GM12874 (cell line): ENCODE data around the gene TMEM37.

Experiments used
- TF ChIP-seq, protein P1 (sequence below): IDR thresholded peaks from 2 replicates; pipeline ENCODE4 v1.5.1; 2011; ENCODE audit warnings: low read depth, mild to moderate bottlenecking, control low read depth, low read length, moderate library complexity; ENCODE audit not compliant: insufficient read depth

TMEM37 gene

DNA sequence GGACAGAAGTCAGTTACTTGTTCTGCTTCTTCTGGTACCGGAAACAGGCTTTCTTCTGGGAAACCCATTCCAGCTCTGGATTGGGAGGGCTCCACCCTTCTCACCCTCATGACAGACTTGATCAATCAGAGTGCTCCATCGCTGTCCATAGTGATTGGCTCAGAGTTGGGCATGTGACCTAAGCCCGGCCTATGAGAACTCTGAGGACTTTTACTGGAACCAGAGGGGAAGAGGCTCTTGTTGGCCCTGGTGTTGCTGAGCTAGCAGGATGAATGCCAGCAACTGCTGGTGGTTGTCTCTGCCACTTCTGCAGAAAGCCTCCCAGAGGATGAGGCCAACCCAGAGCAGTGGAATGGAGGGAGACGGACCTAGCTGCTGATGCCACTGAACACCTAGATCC is 33.3 kb downstream of the TMEM37 start:
- TF ChIP-seq, protein P1, sequence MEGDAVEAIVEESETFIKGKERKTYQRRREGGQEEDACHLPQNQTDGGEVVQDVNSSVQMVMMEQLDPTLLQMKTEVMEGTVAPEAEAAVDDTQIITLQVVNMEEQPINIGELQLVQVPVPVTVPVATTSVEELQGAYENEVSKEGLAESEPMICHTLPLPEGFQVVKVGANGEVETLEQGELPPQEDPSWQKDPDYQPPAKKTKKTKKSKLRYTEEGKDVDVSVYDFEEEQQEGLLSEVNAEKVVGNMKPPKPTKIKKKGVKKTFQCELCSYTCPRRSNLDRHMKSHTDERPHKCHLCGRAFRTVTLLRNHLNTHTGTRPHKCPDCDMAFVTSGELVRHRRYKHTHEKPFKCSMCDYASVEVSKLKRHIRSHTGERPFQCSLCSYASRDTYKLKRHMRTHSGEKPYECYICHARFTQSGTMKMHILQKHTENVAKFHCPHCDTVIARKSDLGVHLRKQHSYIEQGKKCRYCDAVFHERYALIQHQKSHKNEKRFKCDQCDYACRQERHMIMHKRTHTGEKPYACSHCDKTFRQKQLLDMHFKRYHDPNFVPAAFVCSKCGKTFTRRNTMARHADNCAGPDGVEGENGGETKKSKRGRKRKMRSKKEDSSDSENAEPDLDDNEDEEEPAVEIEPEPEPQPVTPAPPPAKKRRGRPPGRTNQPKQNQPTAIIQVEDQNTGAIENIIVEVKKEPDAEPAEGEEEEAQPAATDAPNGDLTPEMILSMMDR = no peak

DNA sequence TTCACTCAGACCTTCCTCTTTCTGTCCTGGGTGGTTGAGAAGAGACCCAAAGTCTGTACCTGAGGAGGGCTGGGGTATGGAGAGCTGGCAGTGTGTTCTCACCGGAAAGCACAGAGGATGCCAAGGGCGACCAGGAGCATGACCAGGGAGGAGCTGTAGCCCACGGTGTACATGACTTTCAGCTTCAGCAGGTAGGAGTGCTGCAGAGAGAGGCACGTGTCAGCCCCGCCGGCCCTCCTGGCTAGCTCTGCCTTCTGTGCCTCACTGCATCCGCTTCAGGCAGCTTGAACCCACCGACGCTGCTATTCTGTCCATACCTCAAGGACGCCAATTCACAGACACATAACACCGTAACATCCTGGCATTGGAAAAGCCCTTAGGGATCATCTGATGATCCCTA is 34.0 kb downstream of the TMEM37 start:
- TF ChIP-seq, protein P1 = no peak

DNA sequence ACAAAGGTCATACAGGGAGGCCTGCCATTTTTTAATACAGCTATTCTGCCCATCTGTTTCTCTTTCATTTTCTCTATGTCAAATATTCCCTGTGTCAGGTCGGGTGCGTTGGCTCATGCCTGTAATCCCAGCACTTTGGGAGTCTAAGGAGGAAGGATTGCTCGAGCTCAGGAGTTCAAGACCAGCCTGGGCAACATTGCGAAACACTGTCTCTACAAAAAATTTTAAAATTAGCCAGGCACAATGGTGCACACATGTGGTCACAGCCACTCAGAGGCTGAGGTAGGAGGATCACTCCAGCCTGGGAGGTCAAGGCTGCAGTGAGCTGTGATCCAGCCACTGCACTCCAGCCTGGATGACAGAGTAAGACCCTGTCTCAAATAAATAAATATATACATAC is 34.7 kb downstream of the TMEM37 start:
- TF ChIP-seq, protein P1 = no peak

DNA sequence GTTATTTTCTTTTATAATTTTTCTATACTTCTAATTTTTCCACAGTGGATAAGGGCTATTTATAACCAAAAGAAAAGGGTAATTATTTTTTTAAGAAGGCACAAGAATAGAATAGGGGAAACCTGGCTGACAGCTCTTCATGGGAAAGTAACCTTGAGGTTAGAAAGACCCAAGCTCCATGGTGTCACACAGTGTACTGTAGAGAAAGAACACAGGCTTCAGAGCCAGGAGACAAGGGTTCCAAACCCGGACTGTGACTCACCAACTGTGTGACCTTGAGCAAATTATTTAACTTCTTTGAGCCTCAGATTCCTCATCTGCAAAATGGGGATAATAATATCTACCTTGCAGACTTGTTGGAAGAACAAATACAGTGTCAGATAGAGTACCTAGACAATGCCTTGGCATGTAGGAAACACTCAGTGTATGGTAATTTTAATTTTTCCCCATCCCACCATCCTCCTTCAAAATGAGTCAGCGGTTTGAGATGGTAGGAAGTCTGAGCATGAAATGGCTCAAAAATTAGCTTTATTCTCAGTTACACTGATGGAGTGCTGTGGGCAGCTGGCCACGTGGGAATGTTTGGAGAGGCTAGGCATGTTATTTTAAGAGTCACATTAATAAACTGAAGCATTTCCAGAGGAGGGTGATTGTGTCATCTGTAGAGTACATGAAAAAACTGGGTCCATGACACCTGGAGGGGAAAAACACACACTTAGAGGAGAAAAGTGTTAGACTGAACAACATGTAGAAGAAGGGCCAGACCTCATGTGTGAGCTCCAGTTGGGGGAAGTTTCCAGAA is 36.7 kb downstream of the TMEM37 start:
- TF ChIP-seq, protein P1 = no peak

DNA sequence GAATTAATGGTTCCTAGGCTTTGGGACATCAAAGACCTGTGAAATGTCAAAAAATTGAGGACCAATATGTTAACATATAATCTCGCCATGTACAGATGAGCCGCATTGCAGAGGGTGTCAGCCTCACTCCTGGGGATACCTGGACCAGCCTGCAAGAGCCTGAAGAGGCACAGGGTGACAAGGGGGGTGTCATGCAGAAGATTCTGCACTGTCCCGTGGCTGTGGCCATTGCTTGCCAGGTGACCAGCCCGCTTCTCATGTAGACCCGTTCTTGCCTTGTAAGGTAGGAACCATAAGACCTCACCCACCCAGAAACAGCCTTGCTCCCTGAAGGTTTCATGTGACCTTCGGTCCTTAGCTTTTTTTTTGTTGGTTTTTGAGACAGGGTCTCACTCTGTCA is 37.5 kb downstream of the TMEM37 start:
- TF ChIP-seq, protein P1 = no peak

DNA sequence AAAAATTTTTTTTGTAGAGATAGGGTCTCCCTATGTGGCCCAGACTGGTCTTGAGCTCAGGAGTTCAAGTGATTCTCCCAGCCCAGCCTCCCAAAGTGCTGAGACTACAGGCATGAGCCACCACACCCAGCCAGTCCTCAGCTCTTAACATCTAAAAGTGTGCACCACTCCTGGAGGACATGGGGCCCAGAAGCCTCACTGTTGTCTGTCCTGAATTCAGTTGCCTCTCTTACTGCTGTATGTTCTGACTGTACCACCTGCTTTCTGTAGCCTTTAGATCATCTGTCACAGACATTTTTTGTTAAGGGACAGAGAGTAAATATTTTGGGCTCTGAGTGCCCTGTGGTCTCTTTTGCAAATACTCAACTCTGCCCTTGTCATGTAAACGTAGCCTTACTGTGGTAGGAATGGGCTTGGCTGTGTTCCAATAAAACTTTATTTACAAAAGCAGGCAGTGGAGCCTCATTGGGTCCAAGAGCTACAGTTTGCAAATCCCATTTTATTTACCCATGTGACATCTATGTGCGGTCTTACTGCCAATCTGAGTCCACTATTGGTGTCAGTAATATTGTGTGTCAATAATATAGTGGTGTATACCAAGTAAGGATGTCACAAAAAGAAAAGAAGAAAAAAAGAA is 38.1 kb downstream of the TMEM37 start:
- TF ChIP-seq, protein P1 = no peak

DNA sequence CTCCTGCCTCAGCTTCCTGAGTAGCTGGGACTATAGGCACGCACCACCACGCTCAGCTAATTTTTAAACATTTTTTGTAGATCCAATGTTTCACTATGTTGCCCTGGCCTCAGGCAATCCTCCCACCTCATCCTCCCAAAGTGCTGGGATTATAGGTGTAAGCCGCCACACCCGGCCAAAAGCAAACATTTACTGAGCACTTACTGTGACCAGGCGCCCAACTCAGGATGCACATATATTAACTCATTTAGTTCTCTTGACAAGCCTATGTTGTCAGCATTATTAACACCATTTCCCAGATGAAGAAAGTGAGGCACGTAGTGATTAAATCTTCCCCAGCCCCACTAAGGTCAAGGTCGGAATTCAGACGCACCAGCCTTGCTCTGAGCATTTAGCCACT is 41.1 kb downstream of the TMEM37 start:
- TF ChIP-seq, protein P1 = no peak
